Measurements from ENCODE around the gene TUBA4B. TPM values are rescaled to one million over a fixed set of nuclear protein-coding genes. Genes with fewer than 3 reads are reported as not detected.

TUBA4B gene
- total RNA-seq, 1 donor from 2014 or later = not detected

DNA sequence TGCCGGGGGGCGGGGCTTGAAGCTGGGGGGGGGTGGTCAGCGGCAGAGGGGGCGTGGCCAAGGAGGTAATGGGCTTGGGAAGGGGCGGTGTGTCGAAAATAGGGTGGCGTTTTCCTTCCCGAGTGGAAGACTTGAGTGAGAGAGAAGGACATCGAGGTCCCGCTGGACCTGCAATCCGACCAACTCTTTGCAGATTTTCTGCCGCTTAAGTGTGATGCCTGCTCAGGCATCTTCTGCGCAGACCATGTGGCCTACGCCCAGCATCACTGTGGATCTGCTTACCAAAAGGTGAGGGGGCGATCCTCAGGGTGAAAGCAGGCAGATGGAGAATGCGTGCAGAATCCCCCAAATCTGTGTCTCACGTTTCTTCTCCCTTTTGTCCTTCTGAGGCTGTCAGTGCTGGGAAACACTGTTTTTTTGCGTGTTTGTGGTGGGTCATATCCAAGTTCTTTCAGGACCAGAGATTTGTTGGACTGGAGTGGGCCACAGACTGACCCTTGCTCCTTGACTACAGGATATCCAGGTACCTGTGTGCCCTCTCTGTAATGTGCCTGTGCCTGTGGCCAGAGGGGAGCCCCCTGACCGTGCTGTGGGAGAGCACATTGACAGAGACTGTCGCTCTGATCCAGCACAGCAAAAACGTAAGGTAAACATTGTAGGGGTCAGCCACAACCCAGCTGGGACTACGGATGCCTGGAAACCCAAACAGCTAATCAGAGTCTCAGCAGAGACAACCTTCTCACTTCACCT, 45.7 kb upstream of the TUBA4B start:
- TF ChIP-seq, protein P1, sequence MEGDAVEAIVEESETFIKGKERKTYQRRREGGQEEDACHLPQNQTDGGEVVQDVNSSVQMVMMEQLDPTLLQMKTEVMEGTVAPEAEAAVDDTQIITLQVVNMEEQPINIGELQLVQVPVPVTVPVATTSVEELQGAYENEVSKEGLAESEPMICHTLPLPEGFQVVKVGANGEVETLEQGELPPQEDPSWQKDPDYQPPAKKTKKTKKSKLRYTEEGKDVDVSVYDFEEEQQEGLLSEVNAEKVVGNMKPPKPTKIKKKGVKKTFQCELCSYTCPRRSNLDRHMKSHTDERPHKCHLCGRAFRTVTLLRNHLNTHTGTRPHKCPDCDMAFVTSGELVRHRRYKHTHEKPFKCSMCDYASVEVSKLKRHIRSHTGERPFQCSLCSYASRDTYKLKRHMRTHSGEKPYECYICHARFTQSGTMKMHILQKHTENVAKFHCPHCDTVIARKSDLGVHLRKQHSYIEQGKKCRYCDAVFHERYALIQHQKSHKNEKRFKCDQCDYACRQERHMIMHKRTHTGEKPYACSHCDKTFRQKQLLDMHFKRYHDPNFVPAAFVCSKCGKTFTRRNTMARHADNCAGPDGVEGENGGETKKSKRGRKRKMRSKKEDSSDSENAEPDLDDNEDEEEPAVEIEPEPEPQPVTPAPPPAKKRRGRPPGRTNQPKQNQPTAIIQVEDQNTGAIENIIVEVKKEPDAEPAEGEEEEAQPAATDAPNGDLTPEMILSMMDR (IDR thresholded peaks at IDR 0.05) = no peak
- DNase-seq (no peak), ATAC-seq (no peak)
- H3K4me3 ChIP-seq = peak overlapping the region; percentile 73
- H3K27me3 ChIP-seq = no peaks in the 10 kb centered on the region
- H3K27ac ChIP-seq = peak overlapping the region; percentile 90
- H3K4me1 ChIP-seq = peaks cover 18% of the 10 kb centered on the region
- intact Hi-C loops (cut with DNase I) = no loop called here
- no peaks in the 10 kb centered on the region for H3K9me3 ChIP-seq
- H3K36me3 ChIP-seq = peaks cover 26% of the 10 kb centered on the region

DNA sequence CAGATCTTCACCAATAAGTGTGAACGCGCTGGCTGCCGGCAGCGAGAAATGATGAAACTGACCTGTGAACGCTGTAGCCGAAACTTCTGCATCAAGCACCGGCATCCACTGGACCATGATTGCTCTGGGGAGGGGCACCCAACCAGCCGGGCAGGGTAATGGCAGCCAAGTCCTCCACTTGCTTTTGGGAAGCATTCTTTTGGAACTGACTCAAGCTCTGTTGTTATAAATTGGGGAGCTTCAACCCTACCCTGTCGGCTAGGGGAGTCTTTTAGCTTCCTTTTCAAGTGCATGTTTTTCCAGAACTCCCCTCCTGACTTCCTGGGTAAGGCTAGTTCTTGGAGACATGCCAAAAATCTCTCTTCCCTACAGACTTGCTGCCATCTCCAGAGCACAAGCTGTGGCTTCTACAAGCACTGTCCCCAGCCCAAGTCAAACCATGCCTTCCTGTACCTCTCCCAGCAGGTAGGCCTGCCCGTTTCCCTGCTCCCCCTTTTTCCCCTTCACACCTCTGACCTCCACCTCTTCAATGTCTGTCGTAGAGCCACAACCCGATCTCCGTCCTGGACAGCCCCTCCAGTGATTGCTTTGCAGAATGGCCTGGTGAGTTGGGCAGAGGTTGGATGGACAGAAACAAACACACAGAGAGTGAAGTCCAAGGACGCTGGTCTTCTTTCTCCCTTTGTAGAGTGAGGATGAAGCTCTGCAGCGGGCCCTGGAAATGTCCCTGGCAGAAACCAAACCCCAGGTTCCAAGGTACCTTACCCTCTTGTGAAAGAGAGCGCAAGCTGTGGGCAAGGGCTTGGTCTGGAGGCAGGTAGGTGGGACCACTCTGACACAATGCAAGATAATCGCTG, 44.9 kb upstream of the TUBA4B start:
- Histone ChIP-seq H3K9me3 (no peaks in the 10 kb centered on the region), H3K4me3 (peak overlapping the region; percentile 73), H3K4me1 (peaks cover 18% of the 10 kb centered on the region), H3K27me3 (no peaks in the 10 kb centered on the region), H3K36me3 (peaks cover 34% of the 10 kb centered on the region), H3K27ac (peak overlapping the region; percentile 90)
- DNase-seq (no peak), ATAC-seq (no peak)
- TF ChIP-seq, protein P1 (IDR thresholded peaks at IDR 0.05) = no peak
- intact Hi-C loops (cut with DNase I) = no loop called here

DNA sequence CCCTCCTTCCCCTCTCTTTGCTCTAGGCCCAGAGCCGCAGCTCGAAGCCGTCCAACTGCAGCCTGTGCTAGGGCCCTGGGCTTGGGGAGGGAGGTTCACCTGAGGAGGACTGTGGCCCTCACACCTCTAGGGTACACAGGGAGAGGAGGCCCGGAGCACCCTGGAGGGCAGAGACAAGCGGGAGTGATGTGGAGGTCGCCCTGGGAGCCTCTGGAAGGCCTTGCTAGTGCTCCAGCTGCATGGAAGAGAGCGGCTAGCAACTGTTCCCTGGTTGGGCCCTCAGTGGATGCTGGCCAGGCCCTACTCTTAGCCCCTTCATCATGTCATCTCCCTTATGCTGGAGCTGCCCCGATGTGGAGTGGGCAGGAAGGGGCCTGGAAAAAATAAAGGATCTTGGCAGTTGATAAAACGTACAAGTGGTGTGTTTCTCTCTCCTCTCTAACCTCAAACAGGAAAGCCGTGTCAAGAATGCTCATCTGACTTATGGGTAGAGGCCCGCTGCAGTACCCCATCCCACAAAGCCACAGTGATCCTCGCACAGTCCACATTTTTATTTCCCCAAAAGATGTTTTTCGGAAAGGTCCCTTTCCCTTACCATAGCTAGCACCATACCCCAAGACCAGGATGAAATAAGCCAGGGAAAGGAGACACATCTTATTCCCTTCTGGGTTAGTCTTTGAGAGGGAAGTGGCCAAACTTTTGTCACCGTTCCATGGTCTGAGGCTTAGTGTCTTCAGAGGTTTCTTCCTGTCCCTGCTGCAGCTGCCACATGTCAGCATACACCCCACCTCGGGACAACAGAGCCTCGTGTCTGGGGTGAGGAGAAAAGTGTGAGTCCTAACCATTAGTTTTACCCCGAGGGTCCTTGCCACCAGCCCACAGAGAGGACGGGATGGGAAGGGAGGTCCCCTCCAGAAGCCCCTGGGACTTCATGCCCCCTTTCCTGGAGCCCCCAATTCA, 43.5 kb upstream of the TUBA4B start:
- Histone ChIP-seq H3K27ac (no peak overlapping the region), H3K36me3 (peaks cover 45% of the 10 kb centered on the region), H3K4me1 (peaks cover 18% of the 10 kb centered on the region), H3K9me3 (no peaks in the 10 kb centered on the region), H3K27me3 (no peaks in the 10 kb centered on the region), H3K4me3 (no peak overlapping the region)
- intact Hi-C loops (cut with DNase I) = no loop called here
- TF ChIP-seq, protein P1 (IDR thresholded peaks at IDR 0.05) = no peak
- DNase-seq = no peak
- ATAC-seq = no peak

DNA sequence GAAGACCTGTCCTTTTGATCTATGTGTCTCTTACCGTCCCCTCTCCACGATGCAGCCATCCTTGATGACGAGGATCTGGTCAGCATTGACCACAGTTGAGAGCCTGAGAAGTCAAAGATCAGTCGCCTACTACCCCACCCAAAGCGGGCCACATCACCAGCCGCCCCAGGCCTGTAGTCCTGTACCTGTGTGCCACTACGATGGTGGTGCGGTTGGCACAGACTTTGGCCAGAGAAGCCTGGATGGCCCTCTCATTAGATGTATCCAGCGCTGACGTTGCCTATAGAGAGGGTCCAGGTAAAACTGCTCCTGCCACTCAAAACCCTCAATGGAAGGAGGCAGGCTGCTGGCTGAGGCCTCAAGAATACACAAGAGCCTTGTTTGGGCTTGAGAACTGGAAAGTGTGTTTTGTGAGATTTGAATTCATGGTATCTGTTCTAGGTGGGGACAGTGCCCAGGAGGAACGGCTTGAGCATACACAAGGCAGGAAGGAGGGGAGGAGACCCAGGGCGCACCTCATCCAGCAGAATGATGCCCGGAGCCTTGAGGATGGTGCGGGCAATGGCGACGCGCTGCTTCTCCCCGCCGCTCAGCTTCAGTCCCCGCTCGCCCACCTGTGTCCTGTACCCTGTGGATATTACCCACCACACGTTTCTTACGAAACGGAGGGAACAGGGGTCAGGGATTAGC, 42.7 kb upstream of the TUBA4B start:
- TF ChIP-seq, protein P1 (IDR thresholded peaks at IDR 0.05) = no peak
- H3K9me3 ChIP-seq = no peaks in the 10 kb centered on the region
- H3K36me3 ChIP-seq = peaks cover 50% of the 10 kb centered on the region
- H3K4me1 ChIP-seq = peaks cover 18% of the 10 kb centered on the region
- intact Hi-C loops (cut with DNase I) = no loop called here
- ATAC-seq = no peak
- H3K27ac ChIP-seq = no peak overlapping the region
- H3K4me3 ChIP-seq = no peak overlapping the region
- H3K27me3 ChIP-seq = no peaks in the 10 kb centered on the region
- no peak for DNase-seq

DNA sequence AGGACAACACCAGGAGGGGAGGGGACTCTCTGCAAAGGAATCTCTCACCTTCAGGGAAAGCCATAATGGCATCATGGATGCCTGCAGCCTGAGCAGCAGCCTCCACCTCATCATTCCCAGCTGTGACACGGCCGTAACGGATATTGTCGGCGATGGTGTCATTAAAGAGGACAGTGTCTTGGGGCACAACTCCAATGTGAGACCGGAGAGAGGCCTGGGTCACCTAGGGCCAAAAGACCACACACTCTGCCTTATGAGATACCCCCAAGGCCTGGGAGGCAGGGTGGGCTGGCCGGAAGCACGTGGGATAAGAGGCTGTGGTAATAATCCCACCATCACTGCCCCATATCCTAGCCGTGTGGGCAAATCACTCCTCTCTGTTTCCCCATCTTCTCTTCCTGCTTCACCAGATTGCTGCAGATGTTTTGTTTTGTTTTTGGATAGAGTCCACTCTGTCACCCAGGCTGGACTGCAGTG, 42.1 kb upstream of the TUBA4B start:
- Histone ChIP-seq H3K4me1 (peaks cover 16% of the 10 kb centered on the region), H3K27ac (no peak overlapping the region), H3K27me3 (no peaks in the 10 kb centered on the region), H3K36me3 (peaks cover 55% of the 10 kb centered on the region), H3K4me3 (no peak overlapping the region), H3K9me3 (no peaks in the 10 kb centered on the region)
- TF ChIP-seq, protein P1 (IDR thresholded peaks at IDR 0.05) = no peak
- DNase-seq = no peak
- intact Hi-C loops (cut with DNase I) = no loop called here
- no peak for ATAC-seq

Measured in upper lobe of right lung (tissue), 1 donor.